NCI-H146 treated with DMSO at 0.1 percent for 48 hours (cell line): Measurements from ENCODE around the gene BOLA2B.

Source experiments
- DNase-seq: peaks from one replicate; lab custom pipeline; 2025; ENCODE audit not compliant: unreplicated experiment; lab: John Stamatoyannopoulos, UW

The BOLA2B gene

GRCh38 chr16:30144017-30144416 lies 49.4 kb downstream of the BOLA2B start:
- DNase-seq: no peak

GRCh38 chr16:30143347-30143702 lies 50.1 kb downstream of the BOLA2B start:
- DNase-seq: no peak
